Vagina (tissue), 2 donors: Measurements from ENCODE around the gene APLF.

Experiments used
- POLR2A ChIP-seq, 2 donors: fragments of 450-650 bp; IDR thresholded peaks; one replicate each; pipeline ENCODE4 v1.6.1; 2017; ENCODE audit warnings: antibody characterized with exemption in 2 of 2, mild to moderate bottlenecking in 2 of 2, moderate library complexity in 2 of 2
- TF ChIP-seq, protein P1 (sequence below), 3 experiments: fragments of 450-650 bp in 2 of 3; fragments of 200-600 bp in 1 of 3; sonication (generic) in 1 of 3; IDR thresholded peaks; one replicate each; pipeline ENCODE4 v1.5.1; 2017 to 2019; ENCODE audit warnings: antibody characterized with exemption in 3 of 3, mild to moderate bottlenecking in 2 of 3, moderate library complexity in 2 of 3

GRCh38 chr2:68500649-68501048 lies 33.3 kb downstream of the APLF start:
- TF ChIP-seq, protein P1, sequence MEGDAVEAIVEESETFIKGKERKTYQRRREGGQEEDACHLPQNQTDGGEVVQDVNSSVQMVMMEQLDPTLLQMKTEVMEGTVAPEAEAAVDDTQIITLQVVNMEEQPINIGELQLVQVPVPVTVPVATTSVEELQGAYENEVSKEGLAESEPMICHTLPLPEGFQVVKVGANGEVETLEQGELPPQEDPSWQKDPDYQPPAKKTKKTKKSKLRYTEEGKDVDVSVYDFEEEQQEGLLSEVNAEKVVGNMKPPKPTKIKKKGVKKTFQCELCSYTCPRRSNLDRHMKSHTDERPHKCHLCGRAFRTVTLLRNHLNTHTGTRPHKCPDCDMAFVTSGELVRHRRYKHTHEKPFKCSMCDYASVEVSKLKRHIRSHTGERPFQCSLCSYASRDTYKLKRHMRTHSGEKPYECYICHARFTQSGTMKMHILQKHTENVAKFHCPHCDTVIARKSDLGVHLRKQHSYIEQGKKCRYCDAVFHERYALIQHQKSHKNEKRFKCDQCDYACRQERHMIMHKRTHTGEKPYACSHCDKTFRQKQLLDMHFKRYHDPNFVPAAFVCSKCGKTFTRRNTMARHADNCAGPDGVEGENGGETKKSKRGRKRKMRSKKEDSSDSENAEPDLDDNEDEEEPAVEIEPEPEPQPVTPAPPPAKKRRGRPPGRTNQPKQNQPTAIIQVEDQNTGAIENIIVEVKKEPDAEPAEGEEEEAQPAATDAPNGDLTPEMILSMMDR (IDR thresholded peaks at IDR 0.05) = no peak
- no peak for TF ChIP-seq POLR2A (IDR thresholded peaks at IDR 0.05)
